ENCODE results near the gene NBPF1.
"Not testable (repeated sequence)": the region's sequence is repeated elsewhere in the genome, so short reads cannot be mapped to it uniquely, and the experiment has no call there.

DNA sequence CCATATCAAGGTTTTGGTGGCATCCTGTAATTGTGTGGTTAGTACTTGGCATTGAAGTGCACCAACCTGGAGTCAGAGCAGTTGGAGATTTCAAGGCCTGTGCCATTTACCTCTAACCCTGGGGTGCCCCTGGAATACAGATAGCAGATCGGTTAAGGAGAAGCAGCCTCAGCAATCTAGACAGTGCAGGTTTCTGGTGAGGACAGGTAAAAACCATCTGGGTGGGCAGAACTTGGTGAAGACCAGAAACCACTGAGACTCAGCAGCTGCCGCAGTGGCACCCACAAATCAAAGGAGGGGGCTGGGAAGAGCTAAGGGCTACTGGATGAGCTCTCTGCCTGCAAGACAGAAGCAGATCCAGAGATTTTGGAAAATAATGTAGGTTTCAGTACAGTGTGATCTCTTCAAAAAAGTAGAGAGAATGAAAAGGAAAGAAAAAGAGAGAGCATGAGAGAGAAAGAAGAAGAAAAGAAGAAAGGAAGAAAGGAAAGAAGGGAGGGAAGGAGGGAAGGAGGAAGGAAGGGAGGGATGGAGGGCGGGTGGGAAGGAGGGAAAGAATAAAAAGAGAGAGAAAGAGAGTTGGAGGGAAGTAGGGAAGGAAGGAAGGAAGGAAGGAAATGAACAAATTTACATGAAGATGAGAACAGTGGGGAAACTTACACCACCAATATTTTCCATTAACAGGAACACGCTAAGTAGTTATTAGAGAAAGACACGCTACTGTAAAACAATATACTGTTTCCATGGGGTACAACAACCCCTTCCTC lies 6.5 kb downstream of the NBPF1 start:
- TF ChIP-seq, protein P1, sequence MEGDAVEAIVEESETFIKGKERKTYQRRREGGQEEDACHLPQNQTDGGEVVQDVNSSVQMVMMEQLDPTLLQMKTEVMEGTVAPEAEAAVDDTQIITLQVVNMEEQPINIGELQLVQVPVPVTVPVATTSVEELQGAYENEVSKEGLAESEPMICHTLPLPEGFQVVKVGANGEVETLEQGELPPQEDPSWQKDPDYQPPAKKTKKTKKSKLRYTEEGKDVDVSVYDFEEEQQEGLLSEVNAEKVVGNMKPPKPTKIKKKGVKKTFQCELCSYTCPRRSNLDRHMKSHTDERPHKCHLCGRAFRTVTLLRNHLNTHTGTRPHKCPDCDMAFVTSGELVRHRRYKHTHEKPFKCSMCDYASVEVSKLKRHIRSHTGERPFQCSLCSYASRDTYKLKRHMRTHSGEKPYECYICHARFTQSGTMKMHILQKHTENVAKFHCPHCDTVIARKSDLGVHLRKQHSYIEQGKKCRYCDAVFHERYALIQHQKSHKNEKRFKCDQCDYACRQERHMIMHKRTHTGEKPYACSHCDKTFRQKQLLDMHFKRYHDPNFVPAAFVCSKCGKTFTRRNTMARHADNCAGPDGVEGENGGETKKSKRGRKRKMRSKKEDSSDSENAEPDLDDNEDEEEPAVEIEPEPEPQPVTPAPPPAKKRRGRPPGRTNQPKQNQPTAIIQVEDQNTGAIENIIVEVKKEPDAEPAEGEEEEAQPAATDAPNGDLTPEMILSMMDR (IDR thresholded peaks at IDR 0.05) = not testable (repeated sequence)
- not testable (repeated sequence) for TF ChIP-seq POLR2A (IDR thresholded peaks at IDR 0.05)
